ENCODE data around the gene TMUB1. TPM values are rescaled to one million over a fixed set of nuclear protein-coding genes. Genes with fewer than 3 reads are reported as not detected.

The TMUB1 gene
- total RNA-seq, 1 donor from 2014 or later: 45.7 TPM

GRCh38 chr7:151121380-151122170 lies 38.3 kb upstream of the TMUB1 start:
- no peak for DNase-seq
- no peak for TF ChIP-seq CTCF (IDR thresholded peaks at IDR 0.05; ENCODE audit: partially characterized antibody, unreplicated experiment)
- Mint-ChIP-seq H3K27ac (ENCODE audit: unreplicated experiment) (peak overlapping the region; percentile 22), H3K4me3 (ENCODE audit: unreplicated experiment) (no peak overlapping the region), H3K4me1 (ENCODE audit: low read depth, unreplicated experiment) (peaks cover 19% of the 10 kb centered on the region), H3K9me3 (ENCODE audit: unreplicated experiment) (peaks cover 25% of the 10 kb centered on the region), H3K27me3 (ENCODE audit: unreplicated experiment) (peaks cover 22% of the 10 kb centered on the region), H3K36me3 (ENCODE audit: unreplicated experiment) (no peaks in the 10 kb centered on the region)

- TF ChIP-seq CTCF (IDR thresholded peaks at IDR 0.05; ENCODE audit: partially characterized antibody, unreplicated experiment): no peak
- peak overlapping the region; percentile 22 for H3K27ac Mint-ChIP-seq (ENCODE audit: unreplicated experiment)
- H3K27me3 Mint-ChIP-seq (ENCODE audit: unreplicated experiment): peaks cover 19% of the 10 kb centered on the region
- H3K36me3 Mint-ChIP-seq (ENCODE audit: unreplicated experiment): no peaks in the 10 kb centered on the region
- DNase-seq: no peak
- H3K9me3 Mint-ChIP-seq (ENCODE audit: unreplicated experiment): peaks cover 23% of the 10 kb centered on the region
- peaks cover 19% of the 10 kb centered on the region for H3K4me1 Mint-ChIP-seq (ENCODE audit: low read depth, unreplicated experiment)
- no peak overlapping the region for H3K4me3 Mint-ChIP-seq (ENCODE audit: unreplicated experiment)
Observed at GRCh38 chr7:151120896-151121295, 37.6 kb upstream of the TMUB1 start.

- Mint-ChIP-seq H3K27ac (ENCODE audit: unreplicated experiment) (no peak overlapping the region), H3K27me3 (ENCODE audit: unreplicated experiment) (peaks cover 15% of the 10 kb centered on the region), H3K9me3 (ENCODE audit: unreplicated experiment) (peaks cover 20% of the 10 kb centered on the region), H3K4me3 (ENCODE audit: unreplicated experiment) (no peak overlapping the region), H3K36me3 (ENCODE audit: unreplicated experiment) (no peaks in the 10 kb centered on the region), H3K4me1 (ENCODE audit: low read depth, unreplicated experiment) (peaks cover 16% of the 10 kb centered on the region)
- TF ChIP-seq CTCF (IDR thresholded peaks at IDR 0.05; ENCODE audit: partially characterized antibody, unreplicated experiment): no peak
- no peak for DNase-seq
Observed at GRCh38 chr7:151119902-151120301, 36.6 kb upstream of the TMUB1 start.

- Mint-ChIP-seq H3K27me3 (ENCODE audit: unreplicated experiment) (peaks cover 11% of the 10 kb centered on the region), H3K4me1 (ENCODE audit: low read depth, unreplicated experiment) (peaks cover 8% of the 10 kb centered on the region), H3K9me3 (ENCODE audit: unreplicated experiment) (peaks cover 16% of the 10 kb centered on the region), H3K36me3 (ENCODE audit: unreplicated experiment) (no peaks in the 10 kb centered on the region), H3K4me3 (ENCODE audit: unreplicated experiment) (peak overlapping the region; percentile 35), H3K27ac (ENCODE audit: unreplicated experiment) (peak overlapping the region; percentile 29)
- no peak for TF ChIP-seq CTCF (IDR thresholded peaks at IDR 0.05; ENCODE audit: partially characterized antibody, unreplicated experiment)
- no peak for DNase-seq
Observed at GRCh38 chr7:151119055-151119415, 35.7 kb upstream of the TMUB1 start.
